Esophagus (tissue), 2 donors: ENCODE measurements around the gene STAM. TPM values are rescaled to one million over a fixed set of nuclear protein-coding genes. Genes with fewer than 3 reads are reported as not detected.

Experiments used
- H3K27ac ChIP-seq, 2 donors: one replicate each; pipeline ENCODE4 v1.5.1; 2013; ENCODE audit warnings: low read depth in 2 of 2, mild to moderate bottlenecking in 2 of 2, inconsistent platforms in 1 of 2, low read length in 1 of 2, moderate library complexity in 1 of 2
- H3K27me3 ChIP-seq, 2 donors: one replicate each; pipeline ENCODE4 v1.6.1; 2013; ENCODE audit warnings: low read length in 2 of 2, control low read depth in 1 of 2, mild to moderate bottlenecking in 1 of 2; ENCODE audit not compliant: insufficient read depth in 2 of 2, control insufficient read depth in 1 of 2
- H3K36me3 ChIP-seq, 2 donors: one replicate each; pipeline ENCODE4 v1.6.1; 2013; ENCODE audit warnings: low read length in 1 of 2; ENCODE audit not compliant: control insufficient read depth in 2 of 2, insufficient read depth in 2 of 2
- H3K4me1 ChIP-seq, 2 donors: one replicate each; pipeline ENCODE4 v1.6.1; 2013; ENCODE audit warnings: low read length in 1 of 2; ENCODE audit not compliant: control insufficient read depth in 2 of 2, insufficient read depth in 2 of 2
- H3K4me3 ChIP-seq, 2 donors: one replicate each; pipeline ENCODE4 v1.5.1; 2013; ENCODE audit warnings: low read length in 2 of 2, mild to moderate bottlenecking in 2 of 2, low read depth in 1 of 2, moderate library complexity in 1 of 2
- H3K9me3 ChIP-seq, 2 donors: one replicate each; pipeline ENCODE4 v1.6.1; 2013; ENCODE audit warnings: mild to moderate bottlenecking in 2 of 2, low read depth in 1 of 2, low read length in 1 of 2, moderate library complexity in 1 of 2; ENCODE audit not compliant: control insufficient read depth in 2 of 2, insufficient read depth in 1 of 2
- WGBS, 2 donors: extraction: QIAGEN DNeasy Blood & Tissue Kit; methylation state at CpG; one replicate each; pipeline ENCODE4 v1.1.7; 2013; 5-methylcytosine and 5-hydroxymethylcytosine counted together
- polyA plus RNA-seq, 2 donors: library from polyadenylated mRNA; stranded (reverse); fragments of 200-250 nt; gene quantifications; one replicate each; pipeline ENCODE4 v1.2.3, GENCODE V29; 2013
- donor health status: healthy with polysubstance abuse.
- donor health status: Bipolar disorder and iron deficiency.

Gene STAM
- polyA plus RNA-seq, 2 donors = 7.9 to 9.3 TPM

- Histone ChIP-seq H3K4me3 (no peak overlapping the region), H3K27ac (no peak overlapping the region), H3K36me3 (no peaks in the 10 kb centered on the region), H3K4me1 (no peaks in the 10 kb centered on the region), H3K9me3 (no peaks in the 10 kb centered on the region), H3K27me3 (no peaks in the 10 kb centered on the region)
- 81 to 88% methylated on average over 5 of the region's 5 CpGs for WGBS, 2 donors
Observed at GRCh38 chr10:17655567-17656146, 11.7 kb downstream of the STAM start.

- no peak overlapping the region for H3K4me3 ChIP-seq
- no peaks in the 10 kb centered on the region for H3K9me3 ChIP-seq
- 62 to 65% methylated on average over 1 of the region's 1 CpG for WGBS, 2 donors
- no peak overlapping the region for H3K27ac ChIP-seq
- no peaks in the 10 kb centered on the region for H3K36me3 ChIP-seq
- no peaks in the 10 kb centered on the region for H3K27me3 ChIP-seq
- no peaks in the 10 kb centered on the region for H3K4me1 ChIP-seq
Observed at GRCh38 chr10:17657103-17657500, 13.2 kb downstream of the STAM start.

GRCh38 chr10:17659365-17659764 lies 15.4 kb downstream of the STAM start:
- Histone ChIP-seq H3K36me3 (no peaks in the 10 kb centered on the region), H3K9me3 (no peaks in the 10 kb centered on the region), H3K27me3 (no peaks in the 10 kb centered on the region), H3K4me3 (no peak overlapping the region), H3K27ac (no peak overlapping the region), H3K4me1 (no peaks in the 10 kb centered on the region)
- WGBS, 2 donors = 88 to 91% methylated on average over 4 of the region's 4 CpGs

- Histone ChIP-seq H3K4me1 (no peaks in the 10 kb centered on the region), H3K27me3 (no peaks in the 10 kb centered on the region), H3K9me3 (no peaks in the 10 kb centered on the region), H3K36me3 (no peaks in the 10 kb centered on the region), H3K4me3 (no peak overlapping the region), H3K27ac (no peak overlapping the region)
Observed at GRCh38 chr10:17660921-17661320, 17.0 kb downstream of the STAM start.

- H3K4me1 ChIP-seq = no peaks in the 10 kb centered on the region
- WGBS, 2 donors = 86% methylated on average over 3 of the region's 3 CpGs
- H3K27me3 ChIP-seq = no peaks in the 10 kb centered on the region
- H3K9me3 ChIP-seq = no peaks in the 10 kb centered on the region
- H3K36me3 ChIP-seq = no peaks in the 10 kb centered on the region
- H3K27ac ChIP-seq = no peak overlapping the region
- H3K4me3 ChIP-seq = no peak overlapping the region
Observed at GRCh38 chr10:17661510-17661909, 17.6 kb downstream of the STAM start.

- no peak overlapping the region for H3K27ac ChIP-seq
- WGBS, 2 donors = 70 to 78% methylated on average over 2 of the region's 2 CpGs
- H3K4me1 ChIP-seq = no peaks in the 10 kb centered on the region
- H3K36me3 ChIP-seq = no peaks in the 10 kb centered on the region
- no peaks in the 10 kb centered on the region for H3K27me3 ChIP-seq
- H3K9me3 ChIP-seq = no peaks in the 10 kb centered on the region
- no peak overlapping the region for H3K4me3 ChIP-seq
Observed at GRCh38 chr10:17662193-17663138, 18.5 kb downstream of the STAM start.

GRCh38 chr10:17663450-17663849 lies 19.5 kb downstream of the STAM start:
- WGBS, 2 donors = 78% methylated on average over 1 of the region's 1 CpG
- no peak overlapping the region for H3K4me3 ChIP-seq
- H3K27ac ChIP-seq = no peak overlapping the region
- no peaks in the 10 kb centered on the region for H3K27me3 ChIP-seq
- no peaks in the 10 kb centered on the region for H3K4me1 ChIP-seq
- H3K36me3 ChIP-seq = no peaks in the 10 kb centered on the region
- H3K9me3 ChIP-seq = no peaks in the 10 kb centered on the region

- Histone ChIP-seq H3K4me3 (no peak overlapping the region), H3K36me3 (no peaks in the 10 kb centered on the region), H3K9me3 (no peaks in the 10 kb centered on the region), H3K27ac (no peak overlapping the region), H3K27me3 (no peaks in the 10 kb centered on the region), H3K4me1 (no peaks in the 10 kb centered on the region)
- 58 to 59% methylated on average over 4 of the region's 4 CpGs for WGBS, 2 donors
Observed at GRCh38 chr10:17665747-17666146, 21.8 kb downstream of the STAM start.

- H3K4me1 ChIP-seq = no peaks in the 10 kb centered on the region
- H3K27ac ChIP-seq = no peak overlapping the region
- H3K4me3 ChIP-seq = no peak overlapping the region
- no peaks in the 10 kb centered on the region for H3K36me3 ChIP-seq
- 66 to 74% methylated on average over 6 of the region's 6 CpGs for WGBS, 2 donors
- H3K27me3 ChIP-seq = no peaks in the 10 kb centered on the region
- no peaks in the 10 kb centered on the region for H3K9me3 ChIP-seq
Observed at GRCh38 chr10:17668435-17669184, 24.7 kb downstream of the STAM start.
